ENCODE measurements around the gene PNKP. TPM values are rescaled to one million over a fixed set of nuclear protein-coding genes. Genes with fewer than 3 reads are reported as not detected.
"Not testable (repeated sequence)": the region's sequence is repeated elsewhere in the genome, so short reads cannot be mapped to it uniquely, and the experiment has no call there.

PNKP gene
- total RNA-seq, 2 donors from 2014 or later: 53.7 to 137 TPM

DNA sequence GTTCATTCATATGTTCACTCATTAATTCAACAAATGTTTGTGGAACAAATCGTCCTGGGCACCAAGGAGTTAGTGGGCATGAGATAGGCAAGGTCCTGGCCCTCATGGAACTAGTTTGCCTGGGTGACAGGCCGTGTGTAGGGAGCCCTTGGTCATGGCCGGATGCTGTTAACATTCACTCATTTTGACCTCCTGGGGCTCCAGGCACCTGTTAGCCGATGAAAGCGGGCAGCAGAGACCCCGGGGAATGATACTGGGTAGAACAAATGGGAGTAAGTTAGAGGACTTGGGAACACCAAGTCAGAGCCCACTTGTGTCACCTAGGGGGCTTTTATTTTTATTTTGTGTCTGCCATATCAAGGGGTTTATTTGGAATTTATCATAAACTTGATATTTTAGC is 42.7 kb downstream of the PNKP start:
- H3K36me3 ChIP-seq: no peaks in the 10 kb centered on the region
- H3K4me1 ChIP-seq: no peaks in the 10 kb centered on the region
- no peak overlapping the region for H3K27ac ChIP-seq
- DNase-seq: no peak
- no peak overlapping the region for H3K4me3 ChIP-seq
- H3K9ac ChIP-seq (ENCODE audit: low read depth in 2 of 2, low read length in 2 of 2): no peak overlapping the region
- TF ChIP-seq, protein P1, sequence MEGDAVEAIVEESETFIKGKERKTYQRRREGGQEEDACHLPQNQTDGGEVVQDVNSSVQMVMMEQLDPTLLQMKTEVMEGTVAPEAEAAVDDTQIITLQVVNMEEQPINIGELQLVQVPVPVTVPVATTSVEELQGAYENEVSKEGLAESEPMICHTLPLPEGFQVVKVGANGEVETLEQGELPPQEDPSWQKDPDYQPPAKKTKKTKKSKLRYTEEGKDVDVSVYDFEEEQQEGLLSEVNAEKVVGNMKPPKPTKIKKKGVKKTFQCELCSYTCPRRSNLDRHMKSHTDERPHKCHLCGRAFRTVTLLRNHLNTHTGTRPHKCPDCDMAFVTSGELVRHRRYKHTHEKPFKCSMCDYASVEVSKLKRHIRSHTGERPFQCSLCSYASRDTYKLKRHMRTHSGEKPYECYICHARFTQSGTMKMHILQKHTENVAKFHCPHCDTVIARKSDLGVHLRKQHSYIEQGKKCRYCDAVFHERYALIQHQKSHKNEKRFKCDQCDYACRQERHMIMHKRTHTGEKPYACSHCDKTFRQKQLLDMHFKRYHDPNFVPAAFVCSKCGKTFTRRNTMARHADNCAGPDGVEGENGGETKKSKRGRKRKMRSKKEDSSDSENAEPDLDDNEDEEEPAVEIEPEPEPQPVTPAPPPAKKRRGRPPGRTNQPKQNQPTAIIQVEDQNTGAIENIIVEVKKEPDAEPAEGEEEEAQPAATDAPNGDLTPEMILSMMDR (IDR thresholded peaks at IDR 0.05): no peak
- H3K27me3 ChIP-seq: no peaks in the 10 kb centered on the region
- no peaks in the 10 kb centered on the region for H3K9me3 ChIP-seq
- intact Hi-C loops (cut with DNase I): no loop called here

DNA sequence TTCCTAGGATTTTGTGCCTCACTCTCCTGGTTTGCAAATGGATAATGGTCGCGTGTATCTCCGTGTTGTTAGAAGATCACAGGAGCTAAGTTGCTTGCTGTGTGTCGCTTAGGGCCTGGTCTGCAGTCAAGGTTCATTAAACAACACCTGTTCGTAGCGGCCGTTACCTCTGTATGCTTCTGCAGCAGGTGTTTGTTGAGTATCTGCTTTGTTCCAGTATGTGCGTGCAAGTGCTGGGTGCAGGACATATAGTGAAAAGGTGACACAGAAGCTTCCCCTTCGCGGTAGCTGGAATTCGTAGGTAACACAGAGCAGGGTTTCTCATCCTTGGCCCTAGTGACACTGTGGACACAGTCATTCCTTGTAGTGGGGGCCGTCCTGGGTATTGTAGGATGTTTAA is 43.9 kb downstream of the PNKP start:
- intact Hi-C loops (cut with DNase I): no loop called here
- Histone ChIP-seq H3K36me3 (no peaks in the 10 kb centered on the region), H3K27me3 (no peaks in the 10 kb centered on the region), H3K4me1 (no peaks in the 10 kb centered on the region), H3K27ac (no peak overlapping the region), H3K9me3 (no peaks in the 10 kb centered on the region), H3K9ac (ENCODE audit: low read depth in 2 of 2, low read length in 2 of 2) (no peak overlapping the region), H3K4me3 (no peak overlapping the region)
- TF ChIP-seq, protein P1 (IDR thresholded peaks at IDR 0.05): no peak
- no peak for DNase-seq

DNA sequence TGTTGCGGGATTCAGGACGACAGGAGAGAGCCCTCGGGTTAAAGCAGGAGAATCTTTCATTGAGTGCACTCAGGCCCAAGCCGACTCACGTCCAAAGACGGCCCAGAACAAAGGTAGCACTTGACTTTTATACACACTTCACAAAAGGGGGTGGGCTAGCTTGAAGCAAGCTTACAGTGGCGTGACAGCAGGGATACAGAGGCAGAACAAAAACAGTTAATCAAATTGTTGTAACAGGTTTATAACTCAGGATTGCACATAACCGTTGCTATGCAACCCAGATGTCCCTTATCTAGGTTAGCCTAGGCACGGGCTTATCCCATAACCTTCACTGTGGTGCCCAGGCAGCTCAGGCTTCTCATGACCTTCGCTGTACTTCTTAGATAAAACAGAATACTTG is 47.3 kb downstream of the PNKP start:
- Histone ChIP-seq H3K36me3 (no peaks in the 10 kb centered on the region), H3K4me1 (no peaks in the 10 kb centered on the region), H3K27ac (no peak overlapping the region), H3K9me3 (no peaks in the 10 kb centered on the region), H3K9ac (ENCODE audit: low read depth in 2 of 2, low read length in 2 of 2) (no peak overlapping the region), H3K4me3 (no peak overlapping the region), H3K27me3 (no peaks in the 10 kb centered on the region)
- intact Hi-C loops (cut with DNase I): no loop called here
- DNase-seq: no peak
- TF ChIP-seq, protein P1 (IDR thresholded peaks at IDR 0.05): no peak

DNA sequence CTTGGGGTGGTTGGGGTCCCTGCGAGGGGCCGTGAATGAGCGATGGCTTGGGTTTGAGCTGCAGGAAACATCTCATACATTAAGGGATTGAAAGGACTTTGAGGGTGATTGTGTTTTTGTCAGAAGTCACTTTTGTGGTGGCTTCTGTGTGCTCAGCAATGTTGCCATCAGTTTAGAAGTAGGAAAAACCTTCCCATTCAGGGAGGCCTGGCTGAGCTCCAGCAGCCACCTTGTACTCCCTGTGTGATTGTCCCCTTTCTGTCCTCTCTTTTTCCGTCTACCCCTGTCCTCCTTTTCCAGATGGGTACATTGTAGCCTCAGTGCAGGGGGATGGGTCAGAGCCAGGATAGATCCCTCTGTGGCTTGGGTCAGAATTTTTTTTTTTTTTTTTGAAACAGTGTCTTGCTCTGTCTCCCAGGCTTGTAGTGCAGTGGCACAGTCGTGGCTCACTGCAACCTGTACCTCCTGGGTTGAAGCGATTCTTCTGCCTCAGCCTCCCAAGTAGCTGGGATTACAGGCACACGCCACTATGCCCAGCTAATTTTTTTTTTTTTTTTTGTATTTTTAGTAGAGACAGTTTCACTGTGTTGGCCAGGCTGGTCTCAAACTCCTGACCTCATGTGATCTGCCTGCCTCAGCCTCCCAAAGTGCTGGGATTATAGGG is 47.8 kb downstream of the PNKP start:
- H3K27ac ChIP-seq, H3K9me3 ChIP-seq, H3K4me1 ChIP-seq, DNase-seq, H3K4me3 ChIP-seq, H3K36me3 ChIP-seq, H3K27me3 ChIP-seq: not testable (repeated sequence)
- peak overlapping the region; percentile 86 to 92 for H3K9ac ChIP-seq (ENCODE audit: low read depth in 2 of 2, low read length in 2 of 2)
- intact Hi-C loops (cut with DNase I): loop anchor here (10.0 kb wide), 1 partner anchor 45 kb away; the partner anchor contains the start of gene PNKP

DNA sequence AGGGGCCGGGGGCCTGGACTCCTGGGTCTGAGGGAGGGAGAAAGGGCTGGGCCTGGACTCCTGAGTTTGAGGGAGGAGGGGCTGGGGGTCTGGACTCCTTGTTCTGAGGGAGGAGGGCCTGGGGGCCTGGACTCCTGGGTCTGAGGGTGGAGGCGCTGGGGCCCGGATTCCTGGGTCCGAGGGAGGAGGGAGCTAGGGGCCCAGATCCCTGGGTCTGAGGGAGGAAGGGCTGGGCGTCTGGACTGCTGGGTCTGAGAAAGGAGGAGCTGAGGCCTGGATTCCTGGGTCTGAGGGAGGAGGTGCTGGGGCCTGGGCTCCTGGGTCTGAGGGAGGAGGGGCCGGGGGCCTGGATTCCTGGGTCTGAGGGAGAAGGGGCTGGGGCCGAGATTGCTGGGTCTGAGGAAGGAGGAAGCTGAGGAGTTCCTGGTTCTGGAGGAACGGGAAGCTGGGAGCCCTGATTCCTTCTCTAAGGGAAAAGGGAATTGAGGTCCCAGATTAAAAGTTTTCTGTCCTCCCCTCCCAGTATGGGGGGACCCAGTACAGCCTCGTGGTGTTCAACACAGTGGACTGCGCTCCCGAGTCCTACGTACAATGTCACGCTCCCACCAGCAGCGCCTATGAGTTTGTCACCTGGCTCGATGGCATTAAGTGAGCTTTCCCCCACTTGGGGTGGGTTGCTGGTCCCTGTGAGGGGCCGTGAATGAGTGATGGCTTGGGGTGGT is 48.6 kb downstream of the PNKP start:
- Histone ChIP-seq H3K36me3 (no peaks in the 10 kb centered on the region), H3K27me3 (no peaks in the 10 kb centered on the region), H3K9me3 (no peaks in the 10 kb centered on the region), H3K4me3 (peak overlapping the region; percentile 63), H3K27ac (peak overlapping the region; percentile 91), H3K4me1 (no peaks in the 10 kb centered on the region), H3K9ac (ENCODE audit: low read depth in 2 of 2, low read length in 2 of 2) (peak overlapping the region; percentile 86 to 92)
- DNase-seq: no peak
- TF ChIP-seq, protein P1 (IDR thresholded peaks at IDR 0.05): no peak
- intact Hi-C loops (cut with DNase I): loop anchor here (10.0 kb wide), 1 partner anchor 46 kb away; the partner anchor contains the start of gene PNKP
